HUDEP-2 (cell line): ENCODE data around the gene LGALS7.

Experiments
- DNase-seq, 76 experiments: peaks; one replicate each; lab custom pipeline; 2025; ENCODE audit not compliant: unreplicated experiment in 76 of 76; lab: John Stamatoyannopoulos, UW

The LGALS7 gene

GRCh38 chr19:38741670-38742069 is 31.6 kb downstream of the LGALS7 start:
- DNase-seq: no peak

GRCh38 chr19:38740932-38741331 is 32.4 kb downstream of the LGALS7 start:
- no peak for DNase-seq

GRCh38 chr19:38740257-38740592 is 33.1 kb downstream of the LGALS7 start:
- DNase-seq: no peak

- no peak for DNase-seq
Observed at GRCh38 chr19:38739440-38740256, 33.7 kb downstream of the LGALS7 start.

- DNase-seq: no peak
Observed at GRCh38 chr19:38737921-38738737, 35.2 kb downstream of the LGALS7 start.

GRCh38 chr19:38737281-38737865 is 35.9 kb downstream of the LGALS7 start:
- DNase-seq: no peak

GRCh38 chr19:38736413-38737280 is 36.7 kb downstream of the LGALS7 start:
- DNase-seq: peak in 48 of 76 experiments; percentile 17 to 78 (median 50)

GRCh38 chr19:38736036-38736412 is 37.3 kb downstream of the LGALS7 start:
- DNase-seq: peak in 29 of 76 experiments; percentile 6 to 60 (median 37)

- no peak for DNase-seq
Observed at GRCh38 chr19:38735257-38735686, 38.0 kb downstream of the LGALS7 start.

- peak in 8 of 76 experiments; percentile 15 to 44 (median 24) for DNase-seq
Observed at GRCh38 chr19:38734426-38735256, 38.7 kb downstream of the LGALS7 start.

GRCh38 chr19:38734176-38734425 is 39.2 kb downstream of the LGALS7 start:
- peak in 1 of 76 experiments; percentile 11 for DNase-seq

- DNase-seq: no peak
Observed at GRCh38 chr19:38733493-38734175, 39.7 kb downstream of the LGALS7 start.

- DNase-seq: no peak
Observed at GRCh38 chr19:38733241-38733492, 40.1 kb downstream of the LGALS7 start.

GRCh38 chr19:38731654-38732301 is 41.5 kb downstream of the LGALS7 start:
- DNase-seq: no peak

- DNase-seq: no peak
Observed at GRCh38 chr19:38730731-38731589, 42.4 kb downstream of the LGALS7 start.

- no peak for DNase-seq
Observed at GRCh38 chr19:38730470-38730730, 42.9 kb downstream of the LGALS7 start.

- DNase-seq: peak in 66 of 76 experiments; percentile 17 to 86 (median 71)
Observed at GRCh38 chr19:38729653-38730469, 43.5 kb downstream of the LGALS7 start.
